HL-60/S4 treated with phorbol 12-myristate 13-acetate at 8.2 ng/mL for 4 days and 3 days (cell line): Measurements from ENCODE around the gene FOXJ3.

Source experiments
- in situ Hi-C: fragments of 300-500 bp; cut with MboI; formaldehyde crosslinking; loops from 2 replicates; pipeline ENCODE4 v1.15.0; 2022; ENCODE audit warnings: low sequenced_read_pairs

The FOXJ3 gene

GRCh38 chr1:42195841-42196240 lies 139.2 kb downstream of the FOXJ3 start:
- in situ Hi-C loops = no loop called here

DNA sequence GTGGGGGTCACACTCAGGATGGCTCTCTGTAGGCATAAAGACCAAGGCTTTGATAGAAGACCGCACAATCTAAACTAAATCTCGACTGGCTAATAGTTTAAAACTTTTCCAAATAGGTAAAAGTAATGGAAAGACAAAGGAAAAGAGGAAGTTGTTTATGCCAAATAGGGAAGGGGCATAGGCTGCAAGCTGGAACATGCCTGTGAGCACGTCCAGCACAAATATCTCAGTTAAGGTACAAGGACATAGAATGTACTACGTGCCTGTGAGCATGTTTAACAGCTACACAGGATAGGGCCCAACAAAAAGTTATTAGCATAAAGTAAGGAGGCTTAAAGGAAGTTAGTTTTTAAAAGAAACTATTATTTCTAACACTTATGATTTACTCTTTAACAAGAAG lies 142.9 kb downstream of the FOXJ3 start:
- in situ Hi-C loops = no loop called here

DNA sequence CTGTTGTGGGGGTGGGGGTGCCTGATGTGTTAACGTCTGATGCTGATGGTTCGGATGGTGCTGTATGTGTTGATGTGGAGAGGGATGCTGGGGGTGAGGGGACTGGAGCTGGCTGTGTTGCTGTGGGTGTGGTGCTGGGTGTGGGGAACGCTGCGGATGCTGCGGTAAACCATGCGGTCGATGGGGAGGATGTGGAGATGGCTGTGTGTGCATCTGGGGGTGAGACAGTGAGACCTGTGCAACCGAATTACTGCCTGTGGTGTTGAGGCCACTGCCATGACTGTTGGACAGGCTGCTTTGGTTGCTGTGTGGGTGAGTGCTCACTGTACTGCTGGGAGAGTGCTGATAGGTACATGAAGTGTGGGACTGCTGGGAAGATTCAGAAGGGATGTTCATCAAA lies 143.7 kb downstream of the FOXJ3 start:
- in situ Hi-C loops = no loop called here

GRCh38 chr1:42189931-42190853 lies 144.8 kb downstream of the FOXJ3 start:
- in situ Hi-C loops = no loop called here

DNA sequence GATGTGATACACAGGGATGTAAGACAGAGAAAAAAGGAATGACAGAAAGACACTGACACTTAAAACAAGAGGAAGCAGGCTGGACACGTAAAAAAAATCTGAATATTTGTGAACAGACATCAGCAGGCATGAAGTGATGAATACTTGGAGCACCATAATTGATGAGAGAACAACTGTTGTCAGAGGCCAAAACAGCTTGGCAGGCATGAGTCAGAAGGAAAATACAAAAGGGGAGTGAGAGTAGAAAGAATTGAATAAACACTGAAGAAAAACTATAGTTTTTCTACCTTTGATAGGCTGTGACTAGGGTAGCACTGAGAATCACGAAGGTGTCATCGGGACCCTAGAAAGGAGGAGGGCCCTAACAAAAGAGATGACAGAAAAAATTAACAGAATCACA lies 148.9 kb downstream of the FOXJ3 start:
- in situ Hi-C loops = no loop called here

- in situ Hi-C loops = no loop called here
Observed at GRCh38 chr1:42184616-42185015, 150.4 kb downstream of the FOXJ3 start.

- in situ Hi-C loops = no loop called here
Observed at GRCh38 chr1:42183957-42184268, 151.1 kb downstream of the FOXJ3 start.

DNA sequence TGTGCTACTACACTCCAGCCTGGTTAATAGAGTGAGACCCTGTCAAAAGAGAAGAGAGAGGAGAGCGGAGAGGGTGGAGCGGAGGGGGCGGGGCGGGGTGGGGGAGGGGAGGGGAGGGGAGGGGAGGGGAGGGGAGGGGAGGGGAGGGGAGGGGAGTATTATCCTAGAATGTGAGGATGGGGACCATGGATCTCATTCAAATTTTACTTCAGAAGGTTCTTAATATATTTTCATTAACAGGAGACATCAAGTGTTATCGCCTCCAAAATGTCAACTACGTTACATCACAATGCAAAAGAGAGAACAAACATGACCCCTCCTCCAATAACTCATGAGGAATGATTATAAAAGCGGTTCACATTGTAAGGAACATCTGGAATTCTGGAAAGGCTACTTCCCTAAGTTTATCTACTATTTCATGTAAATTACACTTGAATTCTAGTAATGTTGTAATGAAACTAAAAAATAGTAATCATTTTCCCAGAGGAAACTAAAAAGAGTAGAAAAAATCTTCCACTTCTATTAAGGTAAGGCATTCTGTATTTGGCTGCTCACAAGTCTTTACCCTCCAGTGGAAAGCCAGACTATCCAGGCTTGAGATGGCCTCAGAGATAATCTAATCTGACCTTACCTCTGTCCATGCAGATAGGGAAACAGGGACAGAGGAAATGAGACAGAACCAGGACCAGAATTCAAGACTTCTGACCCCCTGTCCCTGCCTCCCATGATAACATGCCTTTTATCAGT lies 151.7 kb downstream of the FOXJ3 start:
- in situ Hi-C loops = no loop called here

DNA sequence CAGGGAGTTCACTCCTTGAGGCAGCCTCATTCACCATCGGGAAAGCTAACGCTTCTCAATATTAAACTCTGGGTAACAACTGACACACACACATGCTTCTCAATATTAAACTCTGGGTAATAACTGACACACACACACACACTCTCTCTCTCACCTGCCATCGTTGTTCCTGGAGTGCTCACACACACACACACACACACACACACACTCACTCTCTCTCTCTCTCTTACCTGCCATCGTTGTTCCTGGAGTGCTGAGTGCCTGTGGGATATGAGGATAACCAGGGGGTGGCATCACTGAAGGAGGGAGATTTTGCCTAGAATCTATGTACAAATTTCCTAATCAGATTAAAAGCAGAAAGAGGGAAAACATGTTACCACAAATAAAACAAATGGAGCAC lies 153.3 kb downstream of the FOXJ3 start:
- in situ Hi-C loops = no loop called here

DNA sequence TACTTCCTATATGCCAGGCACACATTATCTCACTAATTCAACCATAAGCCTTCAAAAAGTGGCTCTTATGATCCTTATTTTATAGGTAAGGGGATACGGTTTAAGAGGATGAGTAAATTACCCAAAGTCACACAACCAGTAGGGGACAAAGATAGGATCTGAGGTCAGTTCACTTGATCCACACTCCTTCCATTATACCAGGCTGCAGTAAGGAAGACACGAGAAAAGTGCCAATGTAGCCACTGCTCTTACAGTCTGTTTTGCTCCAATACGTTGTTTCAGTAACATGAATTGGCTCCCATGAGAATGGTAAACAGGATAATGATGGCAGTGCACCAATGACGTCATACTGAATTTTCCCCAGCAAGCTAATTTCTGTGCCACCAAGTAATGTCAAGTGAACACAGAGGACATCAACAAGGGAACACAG lies 155.1 kb downstream of the FOXJ3 start:
- in situ Hi-C loops = no loop called here

GRCh38 chr1:42179275-42179674 lies 155.8 kb downstream of the FOXJ3 start:
- in situ Hi-C loops = no loop called here

DNA sequence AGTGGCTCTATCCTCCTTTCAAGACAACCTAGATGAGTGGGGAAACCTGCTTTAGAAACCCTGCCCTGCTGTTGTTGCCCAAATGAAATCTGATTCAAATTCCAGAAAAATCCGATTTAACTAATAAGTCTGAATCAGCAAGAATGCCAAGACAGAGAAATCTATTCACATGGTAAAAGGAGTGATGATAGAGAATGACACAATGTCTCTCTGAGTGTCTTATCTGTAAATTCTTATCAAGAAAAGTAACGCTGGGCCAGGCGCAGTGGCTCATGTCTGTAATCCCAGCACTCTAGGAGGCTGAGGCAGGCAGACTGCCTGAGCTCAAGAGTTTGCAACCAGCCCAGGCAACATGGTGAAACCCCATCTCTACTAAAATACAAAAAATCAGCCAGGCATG lies 156.8 kb downstream of the FOXJ3 start:
- in situ Hi-C loops = no loop called here

- in situ Hi-C loops = no loop called here
Observed at GRCh38 chr1:42177541-42177981, 157.5 kb downstream of the FOXJ3 start.

DNA sequence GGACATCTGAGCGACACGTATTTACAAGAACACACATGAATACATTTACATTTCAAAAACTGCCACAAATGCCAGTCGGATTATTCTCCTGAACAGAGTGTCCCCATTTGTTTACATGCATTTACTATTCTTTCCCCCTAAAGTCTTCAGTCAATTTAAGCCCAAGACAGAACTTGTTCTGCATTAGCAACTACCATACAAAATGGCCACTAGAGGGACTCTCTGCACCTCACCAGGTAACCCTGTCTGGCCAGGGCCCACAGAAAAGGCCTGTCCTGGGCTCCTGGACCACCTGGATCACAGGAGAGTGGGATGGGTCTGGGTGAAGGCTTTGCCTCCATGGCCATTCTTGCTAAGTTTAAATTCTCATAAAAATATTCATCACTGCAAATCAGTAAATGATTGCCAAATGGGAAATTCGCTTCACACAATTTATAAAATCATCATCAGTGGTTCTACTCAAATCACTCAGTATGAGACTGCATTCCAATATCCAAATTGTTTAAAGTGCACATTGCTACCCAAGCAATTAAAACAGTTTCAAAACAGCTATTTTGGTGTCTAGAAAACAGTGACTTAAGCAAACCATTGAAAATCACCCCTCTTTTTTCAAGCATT lies 158.0 kb downstream of the FOXJ3 start:
- in situ Hi-C loops = no loop called here

- in situ Hi-C loops = no loop called here
Observed at GRCh38 chr1:42175314-42176054, 159.6 kb downstream of the FOXJ3 start.

DNA sequence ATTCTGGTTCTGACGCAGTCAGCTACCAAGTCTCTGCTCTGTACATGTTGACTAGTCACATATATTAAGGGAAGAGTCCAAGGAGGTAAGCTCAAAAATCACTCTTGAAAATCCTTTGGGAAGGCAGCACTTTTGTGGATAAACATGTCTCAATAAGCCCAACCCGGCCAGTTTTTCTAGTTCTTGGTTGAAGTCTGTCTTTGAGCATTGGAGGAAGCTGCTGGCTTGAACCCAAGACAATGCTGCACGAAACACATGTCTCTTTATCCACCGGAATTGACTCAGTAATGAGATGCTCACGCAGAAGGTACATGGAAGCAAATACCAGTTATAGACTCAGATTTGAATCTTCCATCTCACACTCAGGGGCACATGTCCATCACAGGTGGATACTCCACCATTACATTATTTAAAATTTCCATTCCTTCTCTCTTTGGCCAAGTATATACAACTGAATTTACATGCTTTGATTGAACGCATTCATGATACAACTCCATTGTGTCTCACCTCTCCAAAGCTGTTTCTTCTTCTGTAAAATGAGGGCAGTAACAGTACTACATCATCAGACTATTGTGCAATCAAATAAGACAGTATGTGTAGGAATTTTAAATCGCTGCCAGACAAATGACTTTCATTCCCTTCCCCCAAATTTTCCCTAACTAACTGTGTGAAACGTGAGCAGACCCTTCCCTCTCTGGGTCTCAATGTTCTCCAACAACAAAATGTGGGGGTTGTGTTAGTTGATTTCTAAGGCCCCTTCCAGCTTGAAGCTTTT lies 160.9 kb downstream of the FOXJ3 start:
- in situ Hi-C loops = no loop called here

DNA sequence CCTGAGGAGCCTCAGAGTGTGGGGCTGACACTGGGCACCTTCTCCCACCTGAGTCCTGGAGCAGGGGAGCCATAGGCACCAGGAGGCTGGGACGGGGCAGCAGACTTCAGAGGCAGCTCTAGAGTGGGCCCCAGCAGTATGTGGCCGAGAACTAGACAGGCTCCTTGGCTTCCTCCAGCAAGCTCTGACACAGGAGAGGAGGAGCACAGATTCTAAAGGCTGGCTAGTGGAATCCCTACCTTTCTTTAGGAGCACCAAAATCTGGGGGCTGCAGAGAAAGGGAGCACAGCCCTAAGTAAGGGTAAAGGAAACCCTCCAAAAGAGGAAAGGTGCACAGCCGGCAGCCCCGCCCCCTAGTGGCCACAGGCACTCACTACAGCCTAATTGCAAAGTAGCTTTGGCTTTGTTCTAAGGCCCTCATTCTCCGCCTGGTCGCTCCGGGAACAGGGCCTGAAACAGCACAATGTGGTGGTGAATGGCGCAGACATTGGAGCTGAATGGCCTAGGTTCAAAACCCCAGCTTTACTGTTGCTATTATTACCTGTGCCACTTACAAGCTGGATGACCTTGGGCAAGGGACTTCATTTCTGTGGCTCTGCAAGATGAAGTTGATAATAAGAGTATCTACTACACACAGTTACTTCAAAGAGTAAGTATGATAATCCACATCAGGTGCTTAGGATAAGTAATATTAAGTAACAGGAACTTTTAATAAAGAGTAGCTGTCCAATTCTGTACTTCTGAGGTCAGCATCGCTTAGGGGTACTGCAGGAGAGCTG lies 161.7 kb downstream of the FOXJ3 start:
- in situ Hi-C loops = no loop called here

DNA sequence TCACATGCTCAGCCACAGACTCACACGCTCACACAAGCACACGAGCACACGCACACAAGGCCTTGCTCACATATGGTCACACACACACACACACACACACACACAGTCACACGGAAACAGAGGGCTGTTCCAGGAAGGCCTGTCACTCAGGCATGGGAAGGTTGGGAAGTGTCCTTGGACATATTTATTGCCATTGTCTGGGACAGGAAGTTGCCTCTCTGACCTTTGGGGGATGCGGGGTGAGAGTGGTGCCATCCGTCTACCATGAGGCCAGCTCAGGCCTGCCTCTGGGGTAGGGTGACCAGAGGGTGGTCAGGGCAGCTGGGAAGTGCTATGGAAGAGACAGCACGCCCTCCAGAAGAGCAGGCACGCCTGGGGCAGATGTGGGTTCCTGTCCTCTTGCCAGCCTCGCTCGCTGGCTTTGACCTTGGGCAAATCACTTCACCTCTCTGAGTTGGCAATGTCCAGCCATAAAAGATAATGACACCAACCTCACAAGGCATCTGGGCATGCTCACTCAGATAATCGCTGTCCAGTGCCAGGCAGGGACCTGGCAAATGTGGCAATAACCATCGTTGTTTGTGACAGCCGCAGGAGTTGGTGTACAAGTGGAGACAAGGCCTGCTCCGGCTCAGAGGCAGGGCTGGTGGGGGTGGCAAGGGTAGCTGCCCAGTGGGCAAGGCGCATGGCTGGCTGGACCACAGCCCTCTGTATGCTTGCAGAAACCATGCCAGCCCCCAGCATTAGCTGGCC lies 162.5 kb downstream of the FOXJ3 start:
- in situ Hi-C loops = no loop called here
